Measurements from ENCODE around the gene AOX1.

GRCh38 chr2:200540793-200541192, 45.0 kb upstream of the AOX1 start:
- no peak for TF ChIP-seq CTBP1 (IDR thresholded peaks at IDR 0.05; ENCODE audit: borderline replicate concordance)
- no peak for TF ChIP-seq FOXK2 (IDR thresholded peaks at IDR 0.05)
- TF ChIP-seq ARNT (IDR thresholded peaks at IDR 0.05) = no peak
- TF ChIP-seq TARDBP (IDR thresholded peaks at IDR 0.05) = no peak
- no peak for TF ChIP-seq FOXM1 (IDR thresholded peaks at IDR 0.05; ENCODE audit: borderline replicate concordance)
